ENCODE results near the gene SENP7.

DNA sequence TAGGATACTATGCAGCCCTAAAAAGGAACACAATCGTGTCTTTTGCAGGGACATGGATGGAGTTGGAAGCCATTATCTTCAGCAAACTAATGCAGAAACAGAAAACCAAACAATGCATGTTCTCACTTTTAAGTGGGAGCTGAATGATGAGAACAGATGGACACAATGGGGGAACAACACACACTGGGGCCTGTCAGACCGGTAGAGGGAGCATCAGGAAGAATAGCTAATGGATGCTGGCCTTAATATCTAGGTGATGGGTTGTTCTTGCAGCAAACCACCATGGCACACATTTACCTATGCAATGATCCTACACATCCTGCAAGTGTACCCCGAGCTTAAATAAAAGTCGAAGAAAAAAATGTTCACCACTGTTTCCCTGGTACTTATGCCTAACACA lies 17.5 kb downstream of the SENP7 start:
- TF ChIP-seq POLR2A (IDR thresholded peaks at IDR 0.05; ENCODE audit: low read length), result no peak
- no peak for TF ChIP-seq GATA1 (IDR thresholded peaks at IDR 0.05; ENCODE audit: low read depth, low read length)
